Measurements from ENCODE around the gene FCN2.
"Not testable (repeated sequence)": the region's sequence is repeated elsewhere in the genome, so short reads cannot be mapped to it uniquely, and the experiment has no call there.

Gene FCN2

GRCh38 chr9:134847752-134848432, 32.7 kb upstream of the FCN2 start:
- DNase-seq, result no peak

GRCh38 chr9:134848504-134848903, 32.1 kb upstream of the FCN2 start:
- DNase-seq, result no peak

GRCh38 chr9:134850611-134851010, 30.0 kb upstream of the FCN2 start:
- DNase-seq, result no peak

GRCh38 chr9:134851020-134851419, 29.6 kb upstream of the FCN2 start:
- no peak for DNase-seq

GRCh38 chr9:134852906-134853654, 27.5 kb upstream of the FCN2 start:
- DNase-seq, result no peak

- DNase-seq, result no peak
These were observed 26.7 kb upstream of the FCN2 start for GRCh38 chr9:134853893-134854292.

GRCh38 chr9:134854541-134854981, 26.0 kb upstream of the FCN2 start:
- no peak for DNase-seq

- DNase-seq, result no peak
These were observed 25.2 kb upstream of the FCN2 start for GRCh38 chr9:134855231-134855899.

- no peak for DNase-seq
These were observed 24.7 kb upstream of the FCN2 start for GRCh38 chr9:134855900-134856377.

GRCh38 chr9:134857451-134857850, 23.2 kb upstream of the FCN2 start:
- not testable (repeated sequence) for DNase-seq

GRCh38 chr9:134858051-134858841, 22.4 kb upstream of the FCN2 start:
- no peak for DNase-seq

GRCh38 chr9:134860510-134860909, 20.1 kb upstream of the FCN2 start:
- no peak for DNase-seq

- no peak for DNase-seq
These were observed 18.8 kb upstream of the FCN2 start for GRCh38 chr9:134861595-134862334.

GRCh38 chr9:134863306-134863902, 17.2 kb upstream of the FCN2 start:
- no peak for DNase-seq

GRCh38 chr9:134863941-134864820, 16.4 kb upstream of the FCN2 start:
- DNase-seq, result no peak

GRCh38 chr9:134864821-134865190, 15.8 kb upstream of the FCN2 start:
- DNase-seq, result no peak

GRCh38 chr9:134867917-134868750, 12.5 kb upstream of the FCN2 start:
- DNase-seq, result no peak

- no peak for DNase-seq
These were observed 11.7 kb upstream of the FCN2 start for GRCh38 chr9:134868751-134869553.

All from stimulated activated naive CD4-positive, alpha-beta T cell treated with Interleukin-2 at 50 U/mL for 16 hours (primary cell).